Activated T-cell treated with anti-CD3 and anti-CD28 coated beads for 4 hours (primary cell): ENCODE data around the gene PDGFC.

Experiments used
- DNase-seq: peaks from one replicate; pipeline ENCODE4 v3.0.0-alpha.2; 2020

PDGFC gene

DNA sequence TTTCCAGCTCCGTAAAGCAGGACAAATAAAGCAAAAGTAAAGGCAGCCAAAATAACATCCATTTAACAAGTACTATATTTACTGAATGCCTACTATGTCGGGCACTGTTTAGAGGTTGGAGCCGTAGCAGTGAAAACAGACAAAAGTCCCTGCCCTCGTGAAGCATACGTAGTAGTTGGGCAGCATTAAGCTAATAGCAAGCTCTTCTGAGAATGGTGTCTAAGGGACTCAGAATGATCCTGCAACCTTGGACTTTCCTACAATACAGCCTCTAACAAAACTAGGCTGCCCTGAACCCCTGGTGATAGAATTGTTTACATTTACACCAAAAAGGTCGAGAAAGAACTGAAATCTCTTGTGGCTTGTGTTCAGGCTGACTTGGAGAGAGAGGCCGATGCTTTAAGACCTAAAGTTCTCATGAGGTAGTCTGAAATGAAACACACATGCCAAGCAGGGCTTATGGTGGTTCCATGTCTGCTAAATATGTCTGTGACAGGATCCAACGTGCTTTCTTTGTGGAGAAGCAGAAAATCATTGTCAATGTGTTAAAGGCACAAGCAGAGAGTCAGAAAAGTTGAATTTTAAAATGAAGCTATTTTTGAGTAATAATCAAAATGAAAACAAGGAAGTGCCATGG, 898 bp upstream of the PDGFC start:
- DNase-seq, result no peak

DNA sequence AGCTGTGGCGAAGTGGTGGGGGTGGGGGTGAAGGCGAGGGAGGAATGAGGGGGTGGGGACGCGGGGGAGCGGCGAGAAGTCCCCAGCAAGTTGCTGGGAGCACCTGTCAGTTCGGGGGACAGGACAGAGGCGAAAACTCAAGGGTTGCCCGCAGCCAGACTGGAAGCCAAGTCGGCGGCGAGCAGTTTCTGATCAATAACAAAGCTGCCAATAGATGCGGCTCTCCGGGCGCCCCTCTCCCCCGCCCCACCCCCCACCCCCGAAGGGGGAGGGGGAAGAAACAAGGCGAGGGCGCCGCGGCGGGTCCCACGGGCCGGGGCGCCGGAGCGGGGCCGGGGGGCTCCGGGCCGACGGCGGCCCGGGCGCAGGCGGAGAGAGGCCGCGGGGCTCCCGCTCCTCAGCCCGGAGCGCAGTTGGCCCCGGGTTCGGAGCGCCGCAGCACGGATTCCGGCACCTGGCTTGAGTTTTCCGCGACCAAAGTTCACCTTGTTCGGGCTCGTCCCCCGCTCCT, 379 bp downstream of the PDGFC start:
- DNase-seq, result no peak

DNA sequence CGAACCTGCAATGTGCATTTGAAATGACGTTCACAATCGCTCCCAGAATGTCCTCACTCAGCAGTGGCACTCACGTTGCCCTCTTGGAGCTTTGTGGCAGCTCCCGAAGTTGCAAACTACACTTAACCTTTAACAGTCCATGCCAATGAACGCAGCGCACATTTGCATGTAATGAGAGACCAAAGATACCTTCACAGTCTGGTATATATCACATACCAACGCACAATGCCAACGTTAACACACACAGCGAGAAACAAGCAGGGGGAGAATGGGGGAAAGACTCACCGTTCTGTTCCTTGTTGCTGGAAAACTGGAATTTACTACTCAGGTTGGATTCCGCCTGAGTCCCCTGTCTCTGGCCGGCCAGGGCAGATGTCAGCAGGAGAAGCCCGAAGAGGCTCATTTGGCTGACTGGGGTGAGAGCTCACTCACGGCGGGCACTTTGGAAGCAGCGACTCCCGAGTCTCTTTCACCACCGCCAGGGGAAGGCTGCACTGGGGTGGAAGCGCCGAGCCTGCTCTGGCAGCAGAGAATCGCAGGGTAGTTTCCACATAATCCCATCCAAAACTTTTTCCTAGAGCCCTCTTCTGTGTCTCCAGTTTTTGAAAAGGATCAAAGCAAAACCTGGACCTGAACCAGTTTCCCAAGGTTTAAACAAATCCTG, 966 bp downstream of the PDGFC start:
- no peak for DNase-seq

DNA sequence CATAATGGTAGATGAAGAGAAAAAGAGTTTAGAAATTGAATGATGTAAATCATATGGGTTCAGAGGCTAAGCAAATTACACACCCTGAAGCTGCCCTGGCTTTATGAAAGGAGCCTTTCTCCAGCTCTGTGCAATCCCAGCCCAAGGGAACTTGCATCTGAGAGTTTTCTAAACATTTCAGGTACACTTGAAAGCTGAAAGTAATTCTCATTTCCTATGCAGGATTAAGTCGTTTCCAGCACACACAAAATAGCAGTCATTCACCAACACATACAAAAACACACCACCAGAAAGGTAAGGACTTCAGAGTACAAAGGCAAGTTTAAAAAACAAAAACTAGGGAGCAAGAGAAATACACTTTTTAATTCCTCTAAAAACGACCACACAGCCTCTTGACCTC, 1.7 kb downstream of the PDGFC start:
- DNase-seq, result no peak

DNA sequence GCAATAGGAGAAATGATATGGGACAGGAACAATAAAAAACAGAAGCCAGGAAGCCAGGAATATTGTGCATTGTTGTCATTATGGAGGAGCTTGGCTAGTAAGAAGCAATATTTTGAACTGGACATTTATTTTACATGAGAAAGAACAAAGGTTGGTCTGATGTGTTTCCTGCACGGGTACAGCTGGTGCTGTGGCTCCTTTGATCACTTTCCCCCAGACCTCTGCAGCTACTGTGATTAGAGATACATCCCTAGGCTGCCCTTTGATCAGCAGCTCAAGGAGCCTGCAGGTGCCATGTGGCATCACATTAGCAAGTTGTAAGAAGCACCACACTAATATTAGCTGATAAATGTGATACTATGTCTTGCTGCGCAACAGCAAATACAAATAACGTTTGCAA, 2.5 kb downstream of the PDGFC start:
- no peak for DNase-seq

DNA sequence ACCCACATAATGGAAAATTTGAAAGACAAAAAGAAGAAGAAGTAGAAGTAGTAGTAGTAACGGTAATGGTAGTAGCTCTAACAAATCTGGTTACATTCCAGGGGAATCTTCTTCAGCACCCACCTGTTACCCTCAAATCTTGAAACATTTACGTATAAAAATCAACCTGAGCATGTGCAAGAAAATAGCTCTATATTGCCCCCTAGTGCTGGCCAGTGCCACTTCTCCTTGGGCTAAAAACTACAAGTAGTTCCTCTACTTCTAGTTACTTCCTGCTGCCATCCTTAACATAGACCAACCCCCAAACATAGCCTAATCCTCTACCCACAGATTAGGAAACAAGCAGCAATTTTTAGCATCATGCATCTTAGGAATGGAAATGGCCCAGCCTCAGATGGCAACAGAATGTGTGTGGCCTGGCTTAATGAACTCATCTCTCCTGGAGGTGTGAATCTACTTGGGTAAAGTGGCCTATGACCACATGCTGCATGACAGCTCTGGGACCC, 3.1 kb downstream of the PDGFC start:
- no peak for DNase-seq

DNA sequence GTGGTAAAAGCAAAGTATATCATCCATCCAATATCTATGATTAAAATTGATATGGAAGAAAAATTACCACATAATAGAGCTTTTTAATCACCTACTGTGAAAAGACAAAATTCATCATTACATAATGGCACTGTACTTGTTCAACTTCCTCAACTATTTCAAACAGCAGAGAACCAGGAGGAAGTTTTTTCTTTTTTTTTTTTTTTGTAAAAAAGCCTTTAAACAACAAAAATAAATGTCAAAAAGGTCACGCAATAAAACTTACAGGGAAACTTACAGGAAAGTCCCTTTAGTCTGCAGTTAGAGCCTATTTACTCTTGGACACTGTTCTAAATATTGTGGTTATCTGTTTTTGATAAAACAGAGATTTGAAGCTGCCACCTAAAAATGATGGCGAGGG, 4.8 kb downstream of the PDGFC start:
- no peak for DNase-seq

DNA sequence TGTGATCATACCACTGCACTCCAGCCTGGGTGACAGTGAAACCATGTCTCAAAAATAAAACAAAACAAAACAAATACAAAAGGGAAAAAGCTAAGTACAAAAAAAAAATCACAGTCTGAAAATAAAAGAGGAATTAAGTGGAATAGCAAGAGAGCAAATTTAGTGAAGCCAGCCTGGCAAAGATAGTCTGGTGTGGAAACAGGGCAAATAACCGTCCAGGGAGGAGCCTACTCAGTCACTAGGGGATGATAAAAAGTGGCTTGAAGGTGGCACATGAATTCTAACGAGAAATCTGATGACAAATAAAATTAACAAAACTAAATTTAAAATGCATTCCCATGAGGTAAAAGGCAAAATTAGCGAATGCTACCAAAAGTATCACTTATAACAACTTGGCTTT, 8.2 kb downstream of the PDGFC start:
- no peak for DNase-seq

DNA sequence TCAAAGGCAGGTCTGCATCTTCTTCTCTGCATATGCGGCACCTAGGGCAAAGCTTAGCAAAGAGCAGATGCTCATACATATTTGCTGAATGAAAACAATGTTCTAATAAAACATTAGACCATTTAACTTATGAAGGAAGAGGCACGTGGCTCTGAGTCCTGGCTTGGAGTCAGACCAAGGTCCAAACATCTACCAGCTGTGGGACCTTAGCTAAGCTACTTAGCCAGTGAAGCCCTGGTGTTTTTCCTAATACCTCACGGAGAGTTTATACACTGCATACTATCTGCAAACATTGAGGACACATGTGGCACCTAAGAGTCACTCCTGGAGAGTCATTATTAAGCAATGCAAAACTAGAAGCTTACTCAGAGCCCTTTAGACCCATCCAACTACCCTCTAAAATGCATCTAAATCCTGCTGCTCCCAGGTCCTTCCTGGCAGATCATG, 9.0 kb downstream of the PDGFC start:
- no peak for DNase-seq

DNA sequence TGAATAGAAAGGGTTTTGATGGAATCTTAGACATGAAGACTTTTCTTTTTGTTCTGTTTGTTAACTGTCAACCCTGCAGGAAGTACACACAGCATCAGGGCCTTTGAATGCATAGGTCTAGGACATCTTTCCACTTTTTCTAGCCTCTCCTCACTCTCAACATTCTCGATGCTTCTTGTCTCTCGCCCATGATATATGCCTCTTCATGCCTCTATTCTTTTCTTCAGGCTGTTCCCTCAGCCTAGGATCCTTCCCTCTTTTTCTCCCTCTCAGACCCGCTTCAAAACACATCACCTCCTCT, 9.6 kb downstream of the PDGFC start:
- DNase-seq, result no peak

DNA sequence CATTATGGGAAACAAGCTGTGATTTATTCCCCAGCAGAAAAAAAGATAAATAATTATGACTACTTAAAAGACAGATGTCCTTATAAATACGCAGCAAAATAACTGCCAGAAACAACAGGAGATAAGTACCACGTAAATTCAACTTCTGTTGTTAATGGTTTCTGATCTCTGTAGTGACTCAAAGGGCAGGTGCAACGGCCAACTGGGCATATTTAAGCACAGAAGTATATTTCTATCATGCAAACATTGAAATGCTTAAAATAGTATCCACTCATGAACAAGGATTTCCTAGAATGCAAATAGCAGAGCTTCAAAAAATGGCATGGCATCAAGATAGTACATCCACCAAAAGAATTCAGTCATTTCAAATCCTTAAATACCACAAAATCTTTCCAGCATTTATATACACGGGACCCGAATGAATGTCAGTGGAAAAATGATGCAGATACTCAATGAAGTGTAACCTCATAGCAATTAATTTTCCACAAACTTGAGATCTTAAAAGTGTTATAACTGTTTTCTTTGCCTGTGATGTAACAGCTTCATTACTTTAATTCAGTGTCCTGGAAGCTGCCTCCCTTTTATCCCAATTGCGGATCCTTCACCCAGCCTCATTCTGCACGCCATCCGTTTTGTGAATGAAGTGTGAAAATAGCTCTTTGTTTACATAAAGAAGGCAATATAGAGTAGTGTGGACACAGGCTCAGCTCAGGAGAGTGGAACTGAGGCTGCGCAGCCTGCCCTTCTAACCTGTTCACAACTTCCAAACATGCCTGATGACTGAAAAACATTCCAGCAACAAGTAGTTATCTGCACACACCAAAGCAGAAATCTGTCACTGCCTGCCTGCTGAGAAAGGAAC, 10.2 kb downstream of the PDGFC start:
- no peak for DNase-seq

DNA sequence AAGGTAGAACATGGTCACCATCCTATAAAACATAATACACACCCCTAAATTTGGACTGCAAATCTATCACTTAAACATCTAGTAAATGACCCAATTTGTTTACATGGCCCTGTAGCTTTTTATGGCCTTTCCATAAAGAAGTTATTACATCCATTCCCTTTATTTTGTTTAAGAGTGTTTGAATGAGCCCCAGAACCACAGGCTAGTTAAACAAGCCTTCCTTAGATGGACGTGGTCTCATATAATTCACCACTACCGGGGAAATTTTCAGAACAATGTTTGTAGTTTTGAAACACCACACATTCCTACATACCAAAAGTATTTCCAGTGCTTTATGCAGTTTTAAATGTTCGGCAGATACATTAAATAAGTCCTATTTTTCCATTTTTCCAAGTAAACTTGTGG, 12.3 kb downstream of the PDGFC start:
- no peak for DNase-seq

DNA sequence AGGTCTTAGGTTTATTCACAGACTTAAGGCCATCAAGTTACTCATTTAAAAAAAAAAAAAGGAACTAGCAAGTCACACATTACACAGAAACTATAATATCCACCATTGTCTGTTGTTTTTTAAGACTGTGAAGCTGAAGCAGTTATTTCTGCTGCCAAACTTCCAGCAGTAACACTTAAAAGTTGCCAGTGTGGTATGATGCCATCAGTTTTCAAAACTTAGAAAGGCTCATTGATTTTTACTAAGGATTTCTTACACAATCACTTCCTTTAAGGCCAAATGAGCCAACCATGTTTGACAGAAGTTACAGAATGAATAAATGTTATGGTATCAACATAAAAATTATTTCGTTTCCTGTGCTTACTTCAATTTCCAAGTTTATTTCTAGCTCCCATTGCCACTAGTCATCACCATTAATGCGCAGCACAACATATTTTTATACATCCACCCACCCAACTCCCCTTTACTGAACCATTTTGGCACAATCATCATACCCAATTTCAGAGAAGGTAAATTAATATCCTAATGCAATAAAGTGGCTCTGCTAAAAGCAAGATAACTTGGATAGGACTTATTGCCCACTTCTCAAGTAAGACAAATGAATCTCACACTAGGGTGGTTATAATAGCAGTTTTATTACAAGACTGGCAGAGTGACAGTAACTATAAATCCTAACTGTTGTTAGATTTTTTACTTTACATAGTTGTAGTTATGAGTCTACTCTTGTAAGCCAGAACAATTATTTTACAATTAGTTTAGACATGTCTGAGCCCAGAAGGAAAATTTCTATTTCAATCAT, 13.1 kb downstream of the PDGFC start:
- no peak for DNase-seq

DNA sequence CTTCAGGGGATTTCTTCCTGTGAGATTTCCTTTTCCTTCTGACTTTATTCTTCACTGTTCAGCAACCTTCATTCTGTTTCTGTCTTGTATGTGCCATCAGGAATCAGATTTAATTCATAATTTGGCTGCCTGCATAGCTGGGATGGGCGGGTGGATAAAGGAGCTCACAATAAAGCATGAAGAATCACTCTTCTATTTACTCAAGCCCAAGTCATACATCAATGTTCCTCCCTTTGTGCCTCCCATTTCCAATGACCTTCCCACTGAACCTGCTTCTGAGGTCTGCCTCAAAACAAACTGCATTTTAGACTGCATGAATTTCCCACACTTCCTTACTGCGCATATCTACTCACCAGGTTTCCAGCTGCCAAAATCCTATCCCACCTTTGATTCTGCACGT, 14.0 kb downstream of the PDGFC start:
- DNase-seq, result no peak

DNA sequence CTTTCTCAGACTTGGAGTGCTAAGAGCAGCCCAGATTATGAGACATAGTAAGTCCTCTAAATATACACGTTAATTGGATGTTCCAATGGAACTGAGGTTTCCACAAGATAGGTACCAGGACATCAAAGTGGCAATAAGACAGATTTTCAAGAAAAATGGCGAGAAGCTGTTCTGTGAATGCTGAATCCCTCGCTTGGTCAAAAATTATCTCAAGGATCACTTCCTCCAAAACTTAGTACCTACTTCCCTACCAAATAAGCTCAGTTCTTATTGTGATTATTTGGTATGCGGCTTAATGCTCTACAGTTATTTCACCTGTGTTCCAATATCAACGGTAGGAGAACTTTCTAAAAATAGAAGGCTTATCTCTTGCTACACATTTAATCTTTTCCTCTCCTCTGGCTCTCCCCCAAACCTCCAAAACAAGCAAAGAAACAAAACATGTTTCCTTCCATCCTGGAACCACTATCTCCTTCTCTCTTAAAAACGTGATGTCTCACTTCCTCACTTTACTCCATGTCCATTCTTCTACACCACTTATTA, 14.7 kb downstream of the PDGFC start:
- no peak for DNase-seq

DNA sequence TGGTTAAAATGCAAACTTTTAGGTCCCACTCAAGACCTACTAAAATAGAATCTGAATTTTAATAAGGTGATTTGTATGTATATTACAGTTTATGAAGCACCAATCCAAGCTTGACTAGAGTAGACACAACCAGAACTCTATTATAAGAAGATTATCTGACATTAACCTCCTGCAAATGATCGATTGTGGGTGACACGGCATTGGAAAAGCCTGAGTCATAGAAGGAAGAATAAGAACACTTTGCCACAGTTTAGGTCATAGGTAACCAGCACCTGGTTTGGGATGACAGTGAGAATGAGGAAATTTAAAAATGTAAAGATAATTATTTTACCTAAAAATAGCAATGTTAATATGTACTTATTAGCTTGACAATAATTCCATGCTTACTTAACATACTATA, 15.2 kb downstream of the PDGFC start:
- no peak for DNase-seq

DNA sequence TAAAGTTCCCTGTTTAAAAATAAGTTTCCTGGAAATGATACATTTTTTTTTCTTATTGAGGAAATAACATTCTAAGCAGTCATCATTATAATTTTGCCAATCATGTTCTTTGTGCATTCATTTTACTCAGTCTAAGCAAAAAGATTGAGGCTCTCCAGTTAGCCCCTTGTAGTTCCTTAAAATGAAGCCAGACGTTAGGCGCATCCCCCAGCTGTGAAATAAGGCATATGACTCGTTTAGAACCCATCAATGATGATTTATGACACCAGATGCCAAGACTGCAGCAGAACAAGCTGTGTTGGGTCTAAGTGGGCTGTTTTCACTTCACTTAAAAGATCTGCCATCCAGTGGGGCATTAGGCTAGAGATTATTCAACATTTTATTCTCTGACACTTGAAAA, 17.0 kb downstream of the PDGFC start:
- DNase-seq, result no peak

DNA sequence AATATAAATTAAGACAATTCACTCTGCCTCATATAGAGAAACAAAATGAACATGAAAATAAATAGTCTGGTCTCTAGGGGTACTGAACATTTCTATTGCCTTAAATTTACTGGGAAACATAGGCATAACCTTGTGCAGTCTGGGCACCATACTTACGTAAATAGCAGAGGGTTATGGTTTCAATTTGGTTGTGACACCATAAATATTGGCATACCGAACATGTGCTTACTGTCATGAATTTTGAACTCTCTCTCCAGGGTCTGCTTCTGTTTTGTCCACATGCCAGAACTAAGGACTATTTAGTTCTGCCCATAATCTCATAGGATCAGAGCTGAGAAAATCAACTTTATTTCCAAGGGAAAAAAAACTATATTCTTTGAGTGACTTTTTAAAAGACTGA, 17.6 kb downstream of the PDGFC start:
- DNase-seq, result no peak

DNA sequence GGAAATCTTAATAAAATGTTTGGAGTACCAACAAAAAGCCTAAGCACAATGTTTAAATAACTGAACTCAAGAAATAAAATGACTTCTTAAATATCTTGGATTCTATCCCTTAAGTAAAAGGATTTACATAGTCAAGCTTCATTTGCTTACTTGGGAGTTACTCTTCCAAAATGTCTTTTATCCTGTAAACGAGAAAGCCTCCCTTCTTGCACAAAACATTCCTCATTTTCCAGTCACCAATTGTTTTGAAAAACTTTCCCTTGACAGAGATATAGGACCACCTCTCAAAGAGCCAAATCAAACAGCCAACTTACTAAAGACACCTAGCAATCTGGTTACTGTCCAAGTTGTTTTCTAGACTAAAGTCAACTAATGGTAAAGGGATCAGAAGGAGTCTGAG, 18.6 kb downstream of the PDGFC start:
- DNase-seq, result no peak

DNA sequence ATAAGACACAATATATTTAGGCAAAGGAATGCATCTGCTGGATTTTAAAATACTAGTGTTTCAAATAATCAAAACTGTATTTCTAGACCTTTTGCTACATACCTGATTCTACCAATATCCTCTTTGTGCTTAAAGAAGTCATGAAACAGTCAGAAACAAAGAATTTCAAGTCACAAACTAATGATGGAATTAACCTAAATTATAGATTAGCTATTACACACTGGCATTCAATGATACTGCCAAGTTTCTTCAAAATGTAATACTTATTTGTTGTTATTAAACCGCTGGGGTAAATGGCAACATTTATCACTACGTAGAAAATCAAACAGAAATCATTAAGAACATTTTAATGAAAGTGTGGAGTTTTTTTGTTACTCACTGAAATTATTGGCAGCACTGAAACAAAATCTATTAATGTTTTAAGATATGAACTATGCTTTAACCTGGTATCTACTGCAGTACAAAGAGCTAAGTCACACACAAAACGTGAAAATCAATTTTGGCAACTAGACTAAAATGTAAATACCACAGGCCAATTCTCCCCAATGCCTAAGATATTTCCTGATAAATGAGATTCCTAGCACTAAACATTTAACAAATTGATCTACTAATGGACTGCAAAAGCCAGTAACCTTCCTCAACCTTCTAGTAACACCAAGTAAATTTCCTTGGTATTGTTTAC, 19.4 kb downstream of the PDGFC start:
- DNase-seq, result no peak

DNA sequence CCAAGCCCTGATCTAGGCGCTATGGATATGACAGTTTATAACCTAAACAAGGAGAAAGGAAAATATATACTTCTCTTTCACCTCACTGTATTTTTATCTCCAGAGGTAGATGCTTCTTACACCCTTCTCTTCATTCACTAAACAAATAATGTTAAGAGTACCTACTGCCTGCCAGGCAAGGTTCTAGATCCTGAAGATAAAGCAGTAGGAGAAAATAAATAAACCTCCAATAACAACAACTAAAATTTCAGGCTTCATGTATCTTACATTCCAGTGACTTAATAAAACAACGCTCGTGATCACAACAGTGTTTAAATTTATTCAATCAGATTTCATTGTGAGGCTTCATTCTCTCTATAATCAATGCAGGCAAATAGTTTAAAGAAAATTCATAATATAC, 20.7 kb downstream of the PDGFC start:
- no peak for DNase-seq

DNA sequence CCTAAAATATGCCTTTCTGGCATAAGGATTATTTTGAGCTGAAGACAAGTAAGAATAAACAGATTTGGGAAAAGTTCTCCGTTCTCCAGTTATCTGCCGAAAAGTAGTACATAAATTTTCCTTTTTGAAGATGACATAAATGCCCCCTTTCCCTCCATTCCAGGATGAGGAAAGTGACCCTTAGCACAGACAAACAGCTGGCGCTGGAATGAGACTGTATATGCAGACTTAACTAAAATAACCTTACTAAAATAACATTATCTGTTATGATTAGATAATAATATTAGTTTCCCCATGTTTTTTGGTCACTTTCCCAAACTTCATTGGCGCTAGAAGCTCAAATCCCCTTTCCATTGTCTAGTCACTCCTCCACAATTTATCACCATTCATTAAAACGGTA, 21.5 kb downstream of the PDGFC start:
- DNase-seq, result no peak
